NCI-H460 (cell line): ENCODE measurements around the gene PIAS2. TPM values are rescaled to one million over a fixed set of nuclear protein-coding genes. Genes with fewer than 3 reads are reported as not detected.
"Not testable (repeated sequence)": the region's sequence is repeated elsewhere in the genome, so short reads cannot be mapped to it uniquely, and the experiment has no call there.

Source experiments
- DNase-seq: peaks from one replicate; pipeline ENCODE4 v3.0.0-alpha.2; 2016; ENCODE audit warnings: low read depth; ENCODE audit errors: extremely low read depth
- total RNA-seq: library from RNA; depleted of rRNA; stranded (reverse); fragments of >200 nt; shearing (Covaris generic); gene quantifications from 2 replicates; pipeline ENCODE4 v1.2.3, GENCODE V29; 2014

Gene PIAS2
- total RNA-seq, 1 experiment from 2014 or later = 15.8 TPM

- no peak for DNase-seq
Measured at GRCh38 chr18:46909497-46909896, 7.8 kb downstream of the PIAS2 start.

DNA sequence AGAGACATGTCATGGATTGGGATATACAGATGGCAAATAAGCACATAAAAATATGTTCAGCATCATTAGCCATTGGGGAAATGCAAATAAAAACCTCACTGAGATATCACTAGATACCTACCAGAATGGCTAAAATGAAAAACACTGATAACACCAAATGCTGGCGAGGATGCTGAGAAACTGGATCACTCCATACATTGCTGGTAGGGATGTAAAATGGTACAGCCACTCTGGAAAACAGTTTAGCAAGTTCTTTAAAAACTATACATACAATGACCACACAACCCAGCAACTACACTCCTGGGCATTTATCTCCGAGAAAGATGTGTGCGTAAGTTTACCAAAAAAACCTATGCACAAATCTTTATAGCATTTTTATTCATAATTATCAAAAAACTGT, 13.9 kb downstream of the PIAS2 start:
- DNase-seq = no peak

GRCh38 chr18:46899274-46899948, 17.9 kb downstream of the PIAS2 start:
- DNase-seq = no peak

- DNase-seq = no peak
Measured at GRCh38 chr18:46894124-46894523, 23.2 kb downstream of the PIAS2 start.

- DNase-seq = no peak
Measured at GRCh38 chr18:46893360-46893759, 23.9 kb downstream of the PIAS2 start.

DNA sequence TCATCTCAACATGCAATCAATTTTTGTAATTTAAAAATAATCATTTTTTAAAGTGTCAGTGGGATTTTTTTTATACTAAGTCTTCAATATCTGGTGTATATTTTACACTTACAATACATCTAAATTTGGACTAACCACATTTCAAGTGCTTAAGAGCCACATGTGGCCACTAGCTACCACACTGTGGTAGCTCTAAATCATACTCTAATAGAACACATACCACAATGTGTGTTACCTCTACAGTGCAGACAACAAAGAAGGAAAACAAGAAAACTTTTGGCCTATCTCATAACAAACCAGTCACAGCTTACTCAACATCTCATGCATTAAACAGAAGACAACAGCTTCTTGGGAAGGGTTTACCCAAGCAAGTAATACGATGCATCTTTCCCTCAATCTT, 24.5 kb downstream of the PIAS2 start:
- DNase-seq = no peak

- DNase-seq = no peak
Measured at GRCh38 chr18:46891742-46892214, 25.5 kb downstream of the PIAS2 start.

DNA sequence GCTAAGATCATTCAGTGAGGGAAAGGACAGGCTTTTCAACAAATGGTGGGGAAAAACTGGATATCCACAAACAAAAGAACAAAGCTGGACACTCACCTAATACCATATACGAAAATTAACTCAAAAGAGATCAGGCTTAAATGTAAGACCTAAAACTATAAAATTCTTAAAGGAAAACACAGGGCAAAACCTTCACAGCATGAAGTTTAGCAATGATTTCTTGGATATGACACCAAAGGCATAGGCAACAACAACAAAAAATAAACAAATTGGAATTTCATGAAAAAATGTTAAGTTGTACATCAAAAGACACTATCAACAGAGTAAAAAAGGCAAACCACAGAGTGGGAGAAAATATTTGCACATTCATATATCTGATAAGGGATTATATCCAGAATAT, 28.3 kb downstream of the PIAS2 start:
- no peak for DNase-seq

DNA sequence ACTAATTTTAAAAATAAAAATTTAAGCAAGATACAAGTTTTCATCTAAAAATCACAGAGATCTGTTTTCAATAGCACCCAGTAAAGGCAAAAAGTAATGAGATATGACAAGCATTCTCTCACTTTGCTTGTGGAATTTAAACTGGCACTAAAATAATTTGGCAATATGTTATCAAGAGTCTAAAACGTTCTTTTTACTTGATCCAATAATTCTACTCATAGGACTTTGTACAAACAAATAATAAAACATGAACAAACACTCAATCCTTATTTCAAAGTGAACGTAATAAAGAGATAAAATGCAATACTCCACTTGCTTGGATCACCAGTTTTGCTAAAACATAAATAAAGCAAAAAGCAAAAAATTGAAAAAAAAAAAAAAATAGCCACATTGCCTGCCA, 30.4 kb downstream of the PIAS2 start:
- no peak for DNase-seq

DNA sequence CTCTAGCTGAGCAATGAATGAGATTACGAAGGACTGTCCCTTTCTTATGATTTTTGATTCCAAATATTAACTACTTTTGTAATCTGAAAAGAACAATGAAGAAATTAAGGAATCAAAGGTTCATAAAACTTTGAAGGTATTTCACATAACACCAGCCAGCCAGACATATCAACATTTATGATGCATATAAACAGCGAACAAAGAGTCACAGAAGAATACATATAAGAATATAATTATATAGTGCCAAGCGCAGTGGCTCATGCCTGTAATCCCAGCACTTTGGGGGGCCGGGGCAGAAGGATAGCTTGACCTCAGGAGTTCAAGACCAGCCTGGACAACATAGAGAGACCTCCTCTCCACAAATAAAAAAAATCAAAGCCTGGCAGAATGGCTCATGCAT, 34.1 kb downstream of the PIAS2 start:
- no peak for DNase-seq

DNA sequence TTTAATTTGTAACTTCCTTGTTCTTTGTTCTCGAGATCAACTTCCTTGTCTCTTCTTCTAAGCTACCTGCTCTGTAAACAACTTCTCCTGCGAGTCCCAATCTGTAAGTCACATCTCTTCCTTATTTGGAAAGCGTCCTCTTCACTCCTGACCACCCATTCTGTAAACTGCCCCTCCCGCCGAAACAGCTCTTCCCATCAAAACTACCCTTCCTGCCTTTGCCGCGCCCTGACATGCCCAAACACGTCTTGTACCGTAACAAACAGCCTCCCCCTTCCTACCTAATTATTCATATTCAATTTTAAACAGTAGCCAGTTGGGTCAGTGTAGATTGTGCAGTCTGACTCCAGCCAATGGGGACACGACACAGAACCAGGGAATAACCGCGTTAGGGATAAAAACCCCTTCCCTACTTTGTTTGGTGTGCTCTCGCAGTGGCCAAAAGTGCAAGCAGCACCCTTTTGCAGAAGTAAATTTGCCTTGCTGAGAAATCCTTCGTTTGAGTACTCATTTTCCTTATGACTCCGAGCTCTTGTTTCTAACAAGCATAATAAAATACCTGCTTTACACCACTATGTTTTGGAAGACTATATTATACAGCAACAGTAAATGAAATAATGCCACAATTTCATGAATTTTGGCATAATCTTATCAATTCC, 39.8 kb downstream of the PIAS2 start:
- DNase-seq = no peak

DNA sequence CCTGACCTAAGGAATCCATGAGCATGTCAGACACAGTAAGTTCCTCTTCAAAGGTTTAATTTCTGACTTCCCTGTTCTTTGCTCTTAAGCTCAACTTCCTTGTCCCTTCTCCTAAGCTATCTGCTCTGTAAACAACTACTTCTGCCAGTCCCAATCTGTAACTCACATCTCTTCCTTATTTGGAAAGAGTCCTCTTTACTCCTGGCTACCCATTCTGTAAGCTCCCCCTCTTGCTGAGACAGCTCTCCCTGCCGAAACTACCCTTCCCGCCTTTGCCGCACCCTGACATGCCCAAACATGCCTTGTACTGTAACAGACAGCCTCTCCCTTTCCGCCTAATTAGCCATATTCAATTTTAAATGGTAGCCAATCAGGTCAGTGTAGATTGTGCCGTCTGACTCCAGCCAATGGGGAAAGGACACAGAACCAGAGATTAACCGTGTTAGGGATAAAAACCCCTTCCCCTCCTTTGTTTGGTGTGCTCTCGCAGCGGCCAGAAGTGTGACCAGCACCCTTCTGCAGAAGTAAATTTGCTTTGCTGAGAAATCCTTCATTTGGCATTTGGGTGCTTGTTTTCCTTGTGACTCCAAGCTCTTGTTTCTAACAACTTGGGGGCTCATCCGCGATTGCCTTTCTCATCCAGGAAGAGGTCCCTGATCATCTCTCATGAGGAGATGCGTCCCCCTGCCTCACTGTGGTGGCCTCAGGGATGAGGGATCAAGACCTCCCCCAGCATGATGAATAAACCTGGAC, 49.0 kb downstream of the PIAS2 start:
- no peak for DNase-seq

GRCh38 chr18:46867367-46868143, 49.8 kb downstream of the PIAS2 start:
- no peak for DNase-seq

DNA sequence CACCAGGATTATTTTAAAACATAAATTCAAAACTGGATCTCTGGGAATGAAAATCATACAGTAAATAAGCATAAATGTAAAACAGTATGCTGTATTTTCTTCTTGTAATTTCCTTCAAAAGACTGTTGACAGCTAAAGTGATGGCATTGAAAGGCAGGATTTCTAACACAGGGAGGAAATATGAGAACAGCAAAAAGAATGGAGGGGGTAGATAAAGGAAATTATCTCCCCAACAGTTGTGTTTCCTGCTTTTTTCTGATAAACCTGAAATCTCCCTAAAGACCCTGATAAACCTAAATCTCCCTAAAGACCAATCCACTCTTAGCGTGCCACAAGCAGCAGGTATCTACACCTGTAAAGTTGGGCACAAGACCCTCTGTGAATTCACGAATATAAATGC, 50.8 kb downstream of the PIAS2 start:
- no peak for DNase-seq

GRCh38 chr18:46865245-46865644, 52.1 kb downstream of the PIAS2 start:
- not testable (repeated sequence) for DNase-seq

- DNase-seq = no peak
Measured at GRCh38 chr18:46859855-46860254, 57.5 kb downstream of the PIAS2 start.

- DNase-seq = no peak
Measured at GRCh38 chr18:46858290-46858689, 59.0 kb downstream of the PIAS2 start.

DNA sequence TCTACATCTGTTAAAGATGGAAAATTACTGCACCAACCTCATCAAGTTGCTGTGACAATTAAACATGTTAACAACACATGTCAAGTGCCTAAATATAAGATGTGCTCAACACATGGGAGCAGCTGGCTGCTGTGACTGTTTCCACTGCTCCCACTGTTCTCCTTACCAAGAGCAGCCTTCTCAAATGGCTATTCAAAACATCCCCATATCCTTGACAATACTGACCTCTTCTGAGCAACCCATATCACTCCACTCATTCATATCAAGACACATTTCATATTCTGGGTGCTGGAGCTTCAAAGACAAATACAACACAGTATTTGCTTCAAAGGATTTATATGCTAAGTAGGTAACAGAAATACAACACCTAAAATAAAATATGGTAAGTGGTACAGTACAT, 60.3 kb downstream of the PIAS2 start:
- no peak for DNase-seq

GRCh38 chr18:46849007-46849406, 68.3 kb downstream of the PIAS2 start:
- no peak for DNase-seq

DNA sequence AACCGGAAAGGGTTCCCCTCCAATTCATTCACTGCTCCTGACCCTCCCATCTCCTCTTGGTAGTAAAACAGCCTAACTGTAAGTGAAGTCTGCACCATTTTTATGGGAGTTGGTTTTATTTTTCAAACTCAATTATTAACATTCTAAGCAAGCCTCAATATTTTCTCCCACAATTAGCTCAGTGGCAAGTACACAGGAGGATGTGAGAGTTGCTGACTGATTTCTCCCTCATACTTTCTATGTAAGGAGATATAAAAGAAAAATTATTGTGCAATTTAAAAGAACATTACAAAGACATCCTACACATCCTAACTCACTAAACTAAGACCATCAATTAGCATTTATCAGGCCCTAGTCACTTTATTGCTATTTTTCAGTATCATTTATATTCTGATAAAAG, 73.9 kb downstream of the PIAS2 start:
- DNase-seq = no peak

DNA sequence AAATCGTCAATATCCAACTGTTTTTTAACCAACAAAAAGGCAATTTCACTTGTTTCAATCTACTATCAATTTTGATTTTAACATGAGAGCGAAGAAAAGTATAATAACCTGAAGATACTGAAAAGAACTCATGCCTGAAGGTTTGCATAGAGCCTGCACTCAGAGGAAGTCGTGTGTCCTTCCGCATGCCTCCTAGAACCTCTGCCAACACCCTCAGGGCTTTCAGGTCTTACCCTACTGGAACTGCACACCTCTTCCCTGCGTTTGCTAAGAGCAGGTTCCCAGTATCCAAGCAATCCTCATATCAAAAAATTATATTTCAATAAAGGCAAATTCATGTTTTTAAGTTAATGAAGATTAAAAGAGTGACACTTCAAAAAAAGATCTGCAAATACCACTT, 74.7 kb downstream of the PIAS2 start:
- DNase-seq = no peak
